Epidermal melanocyte (primary cell): ENCODE data around the gene DOK7.

Source experiments
- DNase-seq: peaks from one replicate; pipeline ENCODE4 v3.0.0; 2011; ENCODE audit warnings: low spot score; ENCODE audit not compliant: insufficient read length

DOK7 gene

GRCh38 chr4:3519468-3520264, 56.6 kb downstream of the DOK7 start:
- no peak for DNase-seq

GRCh38 chr4:3520276-3520675, 57.2 kb downstream of the DOK7 start:
- no peak for DNase-seq

- no peak for DNase-seq
Observed at GRCh38 chr4:3520796-3521600, 57.9 kb downstream of the DOK7 start.

- no peak for DNase-seq
Observed at GRCh38 chr4:3521621-3522325, 58.7 kb downstream of the DOK7 start.

GRCh38 chr4:3522326-3522640, 59.2 kb downstream of the DOK7 start:
- no peak for DNase-seq

- DNase-seq, result no peak
Observed at GRCh38 chr4:3522651-3523050, 59.5 kb downstream of the DOK7 start.

- no peak for DNase-seq
Observed at GRCh38 chr4:3523146-3523627, 60.1 kb downstream of the DOK7 start.

- no peak for DNase-seq
Observed at GRCh38 chr4:3523628-3524221, 60.6 kb downstream of the DOK7 start.

- DNase-seq, result no peak
Observed at GRCh38 chr4:3524349-3524748, 61.2 kb downstream of the DOK7 start.

- no peak for DNase-seq
Observed at GRCh38 chr4:3524920-3525319, 61.8 kb downstream of the DOK7 start.

- DNase-seq, result no peak
Observed at GRCh38 chr4:3525532-3526430, 62.7 kb downstream of the DOK7 start.

- DNase-seq, result no peak
Observed at GRCh38 chr4:3526456-3526855, 63.4 kb downstream of the DOK7 start.

GRCh38 chr4:3527101-3527913, 64.2 kb downstream of the DOK7 start:
- no peak for DNase-seq

GRCh38 chr4:3527914-3528876, 65.1 kb downstream of the DOK7 start:
- DNase-seq, result no peak

GRCh38 chr4:3529363-3529762, 66.3 kb downstream of the DOK7 start:
- DNase-seq, result no peak

- DNase-seq, result no peak
Observed at GRCh38 chr4:3530051-3530450, 66.9 kb downstream of the DOK7 start.

GRCh38 chr4:3530663-3531254, 67.7 kb downstream of the DOK7 start:
- DNase-seq, result no peak

- DNase-seq, result peak; percentile 49
Observed at GRCh38 chr4:3531318-3531878, 68.3 kb downstream of the DOK7 start.
